Endodermal cell (in vitro differentiated cells): ENCODE measurements around the gene SSR4. TPM values are rescaled to one million over a fixed set of nuclear protein-coding genes. Genes with fewer than 3 reads are reported as not detected.

Experiments
- DNase-seq: peaks from one replicate; pipeline ENCODE4 v3.0.0-alpha.2; 2017
- H3K27ac ChIP-seq: 2 replicates; pipeline ENCODE4 v1.5.1; 2013; ENCODE audit warnings: mild to moderate bottlenecking, low read depth, low read length, moderate library complexity
- H3K27me3 ChIP-seq: 2 replicates; pipeline ENCODE4 v1.6.1; 2013; ENCODE audit warnings: mild to moderate bottlenecking, low read length, moderate library complexity; ENCODE audit not compliant: insufficient read depth, control insufficient read depth, poor library complexity, severe bottlenecking
- H3K36me3 ChIP-seq: 2 replicates; pipeline ENCODE4 v1.7.0; 2013; ENCODE audit warnings: mild to moderate bottlenecking, low read length, moderate library complexity; ENCODE audit not compliant: control insufficient read depth, insufficient read depth
- H3K4me1 ChIP-seq: one replicate; pipeline ENCODE4 v1.7.0; 2013; ENCODE audit warnings: low read length; ENCODE audit not compliant: control insufficient read depth, insufficient read depth
- H3K4me3 ChIP-seq: 2 replicates; pipeline ENCODE4 v1.5.1; 2013; ENCODE audit warnings: mild to moderate bottlenecking, low read length, moderate library complexity
- H3K9ac ChIP-seq: 2 replicates; pipeline ENCODE4 v1.6.1; 2013; ENCODE audit warnings: mild to moderate bottlenecking, low read length, moderate library complexity; ENCODE audit not compliant: poor library complexity, severe bottlenecking; ENCODE audit errors: extremely low read depth
- H3K9me3 ChIP-seq: 2 replicates; pipeline ENCODE4 v1.6.1; 2013; ENCODE audit warnings: mild to moderate bottlenecking, low read length, moderate library complexity; ENCODE audit not compliant: control insufficient read depth
- H3K27ac Mint-ChIP-seq: 2 replicates; pipeline ENCODE4 v1.8.0; 2020; ENCODE audit warnings: mixed read lengths
- H3K27me3 Mint-ChIP-seq: 2 replicates; pipeline ENCODE4 v1.8.0; 2021; ENCODE audit warnings: mild to moderate bottlenecking, mixed read lengths; ENCODE audit not compliant: insufficient read depth
- H3K36me3 Mint-ChIP-seq: 2 replicates; pipeline ENCODE4 v1.8.0; 2020; ENCODE audit warnings: low read depth, mixed read lengths
- H3K4me1 Mint-ChIP-seq: 2 replicates; pipeline ENCODE4 v1.8.0; 2020; ENCODE audit warnings: mixed read lengths
- H3K4me3 Mint-ChIP-seq: 2 replicates; pipeline ENCODE4 v1.8.0; 2020; ENCODE audit warnings: mild to moderate bottlenecking, moderate library complexity, mixed read lengths
- H3K9me3 Mint-ChIP-seq: 2 replicates; pipeline ENCODE4 v1.8.0; 2020; ENCODE audit warnings: mild to moderate bottlenecking, mixed read lengths
- WGBS, 2 experiments: methylation state at CpG; one replicate each; pipeline versions ENCODE4 v1.1.5 to v1.1.7; 2013; ENCODE audit warnings: missing lambda C conversion rate in 2 of 2, mixed read lengths in 1 of 2; ENCODE audit not compliant: insufficient coverage in 1 of 2, insufficient read length in 1 of 2; 5-methylcytosine and 5-hydroxymethylcytosine counted together
- total RNA-seq, 2 donors: library from RNA; stranded (reverse); fragmentation: NEBNext Ultra II Directional in 1 of 2; extraction: Animal tissue kit (Norgen Biotek cat#: 25700) in 1 of 2; gene quantifications; 2 replicates in 1 of 2; 3 replicates in 1 of 2; pipeline ENCODE4 v1.2.1, GENCODE V29; 2021
- TF ChIP-seq, protein P1 (sequence below): fragments of 200-600 bp; sonication (generic); conservative IDR thresholded peaks from 2 replicates; pipeline ENCODE4 v1.5.0; 2021; ENCODE audit warnings: antibody characterized with exemption, mild to moderate bottlenecking

The SSR4 gene
- total RNA-seq, 2 donors from 2014 or later: 220 to 236 TPM

GRCh38 chrX:153773741-153774575 is 20.5 kb upstream of the SSR4 start:
- Mint-ChIP-seq H3K4me1 (no peaks in the 10 kb centered on the region), H3K36me3 (no peaks in the 10 kb centered on the region), H3K27ac (no peak overlapping the region), H3K27me3 (no peaks in the 10 kb centered on the region), H3K4me3 (no peak overlapping the region), H3K9me3 (peaks cover 33% of the 10 kb centered on the region)
- DNase-seq: no peak
- WGBS, 2 experiments: 94 to 96% methylated on average over 5 to 48 of the region's 48 CpGs
- Histone ChIP-seq H3K4me1 (no peaks in the 10 kb centered on the region), H3K9ac (no peak overlapping the region), H3K27ac (no peak overlapping the region), H3K36me3 (no peaks in the 10 kb centered on the region), H3K4me3 (no peak overlapping the region), H3K27me3 (no peaks in the 10 kb centered on the region), H3K9me3 (no peaks in the 10 kb centered on the region)
- TF ChIP-seq, protein P1, sequence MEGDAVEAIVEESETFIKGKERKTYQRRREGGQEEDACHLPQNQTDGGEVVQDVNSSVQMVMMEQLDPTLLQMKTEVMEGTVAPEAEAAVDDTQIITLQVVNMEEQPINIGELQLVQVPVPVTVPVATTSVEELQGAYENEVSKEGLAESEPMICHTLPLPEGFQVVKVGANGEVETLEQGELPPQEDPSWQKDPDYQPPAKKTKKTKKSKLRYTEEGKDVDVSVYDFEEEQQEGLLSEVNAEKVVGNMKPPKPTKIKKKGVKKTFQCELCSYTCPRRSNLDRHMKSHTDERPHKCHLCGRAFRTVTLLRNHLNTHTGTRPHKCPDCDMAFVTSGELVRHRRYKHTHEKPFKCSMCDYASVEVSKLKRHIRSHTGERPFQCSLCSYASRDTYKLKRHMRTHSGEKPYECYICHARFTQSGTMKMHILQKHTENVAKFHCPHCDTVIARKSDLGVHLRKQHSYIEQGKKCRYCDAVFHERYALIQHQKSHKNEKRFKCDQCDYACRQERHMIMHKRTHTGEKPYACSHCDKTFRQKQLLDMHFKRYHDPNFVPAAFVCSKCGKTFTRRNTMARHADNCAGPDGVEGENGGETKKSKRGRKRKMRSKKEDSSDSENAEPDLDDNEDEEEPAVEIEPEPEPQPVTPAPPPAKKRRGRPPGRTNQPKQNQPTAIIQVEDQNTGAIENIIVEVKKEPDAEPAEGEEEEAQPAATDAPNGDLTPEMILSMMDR: no peak

DNA sequence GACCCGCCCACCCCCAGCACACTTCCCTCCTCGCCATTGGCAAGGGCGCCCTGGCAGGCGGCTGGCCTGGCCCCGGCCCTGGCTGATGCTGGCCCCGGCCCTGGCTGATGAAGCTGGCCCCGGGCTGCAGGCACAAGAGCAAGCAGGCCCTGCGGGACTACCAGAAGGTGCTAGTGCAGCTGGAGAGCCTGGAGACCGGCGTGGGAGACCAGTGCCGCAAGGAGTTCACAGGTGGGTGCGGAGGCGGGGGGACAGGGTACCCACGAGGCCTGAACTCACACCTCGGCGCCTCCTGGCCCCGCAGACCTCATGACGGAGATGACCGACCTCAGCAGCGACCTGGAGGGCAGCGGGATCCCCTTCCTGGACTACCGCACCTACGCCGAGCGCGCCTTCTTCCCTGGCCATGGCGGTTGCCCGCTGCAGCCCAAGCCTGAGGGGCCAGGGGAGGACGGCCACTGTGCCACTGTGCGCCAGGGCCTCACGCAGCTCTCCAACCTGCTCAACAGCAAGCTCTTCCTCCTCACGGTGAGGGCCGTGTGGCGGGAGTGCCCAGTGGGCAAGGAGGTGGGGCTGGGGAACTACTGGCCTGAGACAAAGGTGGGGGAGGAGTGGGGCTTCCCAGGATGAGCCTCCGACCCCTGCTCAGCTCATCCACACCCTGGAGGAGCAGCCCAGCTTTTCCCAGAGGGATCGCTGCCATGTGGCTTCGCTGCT is 19.7 kb upstream of the SSR4 start:
- Mint-ChIP-seq H3K27ac (no peak overlapping the region), H3K4me1 (no peaks in the 10 kb centered on the region), H3K4me3 (no peak overlapping the region), H3K27me3 (no peaks in the 10 kb centered on the region), H3K9me3 (peaks cover 32% of the 10 kb centered on the region), H3K36me3 (no peaks in the 10 kb centered on the region)
- no peaks in the 10 kb centered on the region for H3K36me3 ChIP-seq
- no peaks in the 10 kb centered on the region for H3K4me1 ChIP-seq
- no peaks in the 10 kb centered on the region for H3K9me3 ChIP-seq
- H3K9ac ChIP-seq: no peak overlapping the region
- TF ChIP-seq, protein P1: no peak
- no peaks in the 10 kb centered on the region for H3K27me3 ChIP-seq
- H3K4me3 ChIP-seq: no peak overlapping the region
- 93 to 100% methylated on average over 3 to 37 of the region's 37 CpGs for WGBS, 2 experiments
- H3K27ac ChIP-seq: no peak overlapping the region
- DNase-seq: no peak

GRCh38 chrX:153775293-153776119 is 19.0 kb upstream of the SSR4 start:
- no peaks in the 10 kb centered on the region for H3K9me3 ChIP-seq
- Mint-ChIP-seq H3K9me3 (peaks cover 37% of the 10 kb centered on the region), H3K36me3 (no peaks in the 10 kb centered on the region), H3K4me1 (no peaks in the 10 kb centered on the region), H3K4me3 (no peak overlapping the region), H3K27me3 (no peaks in the 10 kb centered on the region), H3K27ac (no peak overlapping the region)
- H3K4me3 ChIP-seq: no peak overlapping the region
- H3K9ac ChIP-seq: no peak overlapping the region
- H3K27me3 ChIP-seq: no peaks in the 10 kb centered on the region
- 94 to 97% methylated on average over 5 to 42 of the region's 42 CpGs for WGBS, 2 experiments
- H3K27ac ChIP-seq: no peak overlapping the region
- DNase-seq: no peak
- no peaks in the 10 kb centered on the region for H3K4me1 ChIP-seq
- no peaks in the 10 kb centered on the region for H3K36me3 ChIP-seq
- TF ChIP-seq, protein P1: no peak
